ENCODE results near the gene PDPK1. TPM values are rescaled to one million over a fixed set of nuclear protein-coding genes. Genes with fewer than 3 reads are reported as not detected.
A peak's percentile ranks its signal among the peaks of the same experiment; 100 is the strongest.

The PDPK1 gene
- polyA plus RNA-seq, 1 donor (not counting 4 experiments of a cell fraction or from before 2014, with no cell fraction given) = 23.4 TPM

DNA sequence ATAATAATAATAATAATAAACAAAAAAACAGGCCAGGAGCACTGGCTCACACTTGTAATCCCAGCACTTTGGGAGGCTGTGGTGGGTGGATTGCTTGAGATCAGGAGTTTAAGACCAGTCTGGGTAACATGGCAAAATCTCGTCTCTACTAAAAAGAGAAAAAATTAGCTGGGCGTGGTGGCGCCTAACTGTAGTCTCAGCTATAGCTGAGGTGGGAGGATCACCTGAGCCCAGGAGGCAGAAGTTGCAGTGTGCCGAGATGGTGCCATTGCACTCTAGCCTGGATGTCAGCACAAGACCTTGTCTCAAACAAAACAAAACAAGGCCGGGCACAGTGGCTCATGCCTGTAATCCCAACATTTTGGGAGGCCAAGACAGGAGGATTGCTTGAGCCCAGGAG, 42.8 kb upstream of the PDPK1 start:
- Histone ChIP-seq H3K4me2 (ENCODE audit: control insufficient read depth, extremely low read depth, insufficient read depth, low read depth, low read length) (no peak overlapping the region), H3K79me2 (ENCODE audit: control insufficient read depth, insufficient read depth, low read length) (no peaks in the 10 kb centered on the region), H3K27ac (ENCODE audit: control insufficient read depth, insufficient read depth, low read length) (no peak overlapping the region), H3K27me3 (ENCODE audit: control insufficient read depth, extremely low read depth, insufficient read depth, low read length) (no peaks in the 10 kb centered on the region), H3K4me3 (ENCODE audit: control insufficient read depth in 2 of 3, extremely low read depth in 1 of 3, insufficient read depth in 2 of 3, low read depth in 1 of 3, low read length in 3 of 3) (no peak overlapping the region), H2AFZ (ENCODE audit: control insufficient read depth, low read length) (no peak overlapping the region), H4K20me1 (ENCODE audit: control insufficient read depth, extremely low read depth, insufficient read depth, low read length) (peaks cover 3% of the 10 kb centered on the region), H3K36me3 (ENCODE audit: control insufficient read depth in 2 of 2, extremely low read depth in 1 of 2, insufficient read depth in 2 of 2, low read length in 2 of 2) (peaks cover 0 to 11% of the 10 kb centered on the region in 2 experiments), H3K9ac (ENCODE audit: control insufficient read depth, extremely low read depth, insufficient read depth, low read length) (no peak overlapping the region), H3K9me3 (ENCODE audit: control insufficient read depth, low read depth, low read length) (no peaks in the 10 kb centered on the region), H3K9me1 (ENCODE audit: control insufficient read depth, extremely low read depth, insufficient read depth, low read length) (no peaks in the 10 kb centered on the region), H3K4me1 (ENCODE audit: control insufficient read depth, extremely low read depth, insufficient read depth, low read length) (peaks cover 19% of the 10 kb centered on the region)
- DNase-seq (ENCODE audit: low read depth, low spot score) (no peak), FAIRE-seq (no peak)
- no peak for TF ChIP-seq EZH2 (IDR thresholded peaks at IDR 0.05; ENCODE audit: low read length)
- no peak for TF ChIP-seq CTCF (optimal IDR thresholded peaks at IDR 0.05 in 1 of 3, IDR thresholded peaks at IDR 0.05 in 1 of 3, conservative IDR thresholded peaks at IDR 0.05 in 1 of 3; ENCODE audit: extremely low read depth in 1 of 3, insufficient read depth in 2 of 3, low read length in 3 of 3)
- dilution Hi-C loops (cut with MboI; ENCODE audit: extremely low pct_ligation_motif_present, low sequenced_read_pairs) = no loop called here

DNA sequence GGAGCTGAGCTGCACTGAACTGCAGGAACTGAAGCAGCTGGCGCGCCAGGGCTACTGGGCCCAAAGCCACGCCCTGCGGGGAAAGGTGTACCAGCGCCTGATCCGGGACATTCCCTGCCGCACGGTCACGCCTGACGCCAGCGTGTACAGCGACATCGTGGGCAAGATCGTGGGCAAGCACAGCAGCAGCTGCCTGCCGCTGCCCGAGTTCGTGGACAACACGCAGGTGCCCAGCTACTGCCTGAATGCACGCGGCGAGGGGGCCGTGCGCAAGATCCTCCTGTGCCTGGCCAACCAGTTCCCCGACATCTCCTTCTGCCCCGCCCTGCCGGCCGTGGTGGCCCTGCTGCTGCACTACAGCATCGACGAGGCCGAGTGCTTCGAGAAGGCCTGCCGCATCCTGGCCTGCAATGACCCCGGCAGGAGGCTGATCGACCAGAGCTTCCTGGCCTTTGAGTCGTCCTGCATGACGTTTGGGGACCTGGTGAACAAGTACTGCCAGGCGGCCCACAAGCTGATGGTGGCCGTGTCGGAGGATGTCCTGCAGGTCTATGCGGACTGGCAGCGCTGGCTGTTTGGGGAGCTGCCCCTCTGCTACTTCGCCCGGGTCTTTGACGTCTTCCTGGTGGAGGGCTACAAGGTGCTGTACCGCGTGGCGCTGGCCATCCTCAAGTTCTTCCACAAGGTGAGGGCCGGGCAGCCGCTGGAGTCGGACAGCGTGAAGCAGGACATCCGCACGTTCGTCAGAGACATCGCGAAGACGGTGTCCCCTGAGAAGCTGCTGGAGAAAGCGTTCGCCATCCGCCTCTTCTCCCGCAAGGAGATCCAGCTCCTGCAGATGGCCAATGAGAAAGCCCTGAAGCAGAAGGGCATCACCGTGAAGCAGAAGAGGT, 41.4 kb upstream of the PDPK1 start:
- dilution Hi-C loops (cut with MboI; ENCODE audit: extremely low pct_ligation_motif_present, low sequenced_read_pairs) = no loop called here
- Histone ChIP-seq H3K4me2 (ENCODE audit: control insufficient read depth, extremely low read depth, insufficient read depth, low read depth, low read length) (no peak overlapping the region), H2AFZ (ENCODE audit: control insufficient read depth, low read length) (peak overlapping the region; percentile 75), H4K20me1 (ENCODE audit: control insufficient read depth, extremely low read depth, insufficient read depth, low read length) (peaks cover under 1% of the 10 kb centered on the region), H3K79me2 (ENCODE audit: control insufficient read depth, insufficient read depth, low read length) (no peaks in the 10 kb centered on the region), H3K9me3 (ENCODE audit: control insufficient read depth, low read depth, low read length) (no peaks in the 10 kb centered on the region), H3K27ac (ENCODE audit: control insufficient read depth, insufficient read depth, low read length) (no peak overlapping the region), H3K27me3 (ENCODE audit: control insufficient read depth, extremely low read depth, insufficient read depth, low read length) (no peaks in the 10 kb centered on the region), H3K4me3 (ENCODE audit: control insufficient read depth in 2 of 3, extremely low read depth in 1 of 3, insufficient read depth in 2 of 3, low read depth in 1 of 3, low read length in 3 of 3) (no peak overlapping the region), H3K36me3 (ENCODE audit: control insufficient read depth in 2 of 2, extremely low read depth in 1 of 2, insufficient read depth in 2 of 2, low read length in 2 of 2) (peaks cover 0 to 11% of the 10 kb centered on the region in 2 experiments), H3K4me1 (ENCODE audit: control insufficient read depth, extremely low read depth, insufficient read depth, low read length) (peaks cover 19% of the 10 kb centered on the region), H3K9me1 (ENCODE audit: control insufficient read depth, extremely low read depth, insufficient read depth, low read length) (no peaks in the 10 kb centered on the region), H3K9ac (ENCODE audit: control insufficient read depth, extremely low read depth, insufficient read depth, low read length) (no peak overlapping the region)
- FAIRE-seq (no peak), DNase-seq (ENCODE audit: low read depth, low spot score) (no peak)
- TF ChIP-seq CTCF (optimal IDR thresholded peaks at IDR 0.05 in 1 of 3, IDR thresholded peaks at IDR 0.05 in 1 of 3, conservative IDR thresholded peaks at IDR 0.05 in 1 of 3; ENCODE audit: extremely low read depth in 1 of 3, insufficient read depth in 2 of 3, low read length in 3 of 3) (no peak), EZH2 (IDR thresholded peaks at IDR 0.05; ENCODE audit: low read length) (no peak)
